ENCODE results near the gene ITPR1.
"Not testable (repeated sequence)": the region's sequence is repeated elsewhere in the genome, so short reads cannot be mapped to it uniquely, and the experiment has no call there.

Gene ITPR1

DNA sequence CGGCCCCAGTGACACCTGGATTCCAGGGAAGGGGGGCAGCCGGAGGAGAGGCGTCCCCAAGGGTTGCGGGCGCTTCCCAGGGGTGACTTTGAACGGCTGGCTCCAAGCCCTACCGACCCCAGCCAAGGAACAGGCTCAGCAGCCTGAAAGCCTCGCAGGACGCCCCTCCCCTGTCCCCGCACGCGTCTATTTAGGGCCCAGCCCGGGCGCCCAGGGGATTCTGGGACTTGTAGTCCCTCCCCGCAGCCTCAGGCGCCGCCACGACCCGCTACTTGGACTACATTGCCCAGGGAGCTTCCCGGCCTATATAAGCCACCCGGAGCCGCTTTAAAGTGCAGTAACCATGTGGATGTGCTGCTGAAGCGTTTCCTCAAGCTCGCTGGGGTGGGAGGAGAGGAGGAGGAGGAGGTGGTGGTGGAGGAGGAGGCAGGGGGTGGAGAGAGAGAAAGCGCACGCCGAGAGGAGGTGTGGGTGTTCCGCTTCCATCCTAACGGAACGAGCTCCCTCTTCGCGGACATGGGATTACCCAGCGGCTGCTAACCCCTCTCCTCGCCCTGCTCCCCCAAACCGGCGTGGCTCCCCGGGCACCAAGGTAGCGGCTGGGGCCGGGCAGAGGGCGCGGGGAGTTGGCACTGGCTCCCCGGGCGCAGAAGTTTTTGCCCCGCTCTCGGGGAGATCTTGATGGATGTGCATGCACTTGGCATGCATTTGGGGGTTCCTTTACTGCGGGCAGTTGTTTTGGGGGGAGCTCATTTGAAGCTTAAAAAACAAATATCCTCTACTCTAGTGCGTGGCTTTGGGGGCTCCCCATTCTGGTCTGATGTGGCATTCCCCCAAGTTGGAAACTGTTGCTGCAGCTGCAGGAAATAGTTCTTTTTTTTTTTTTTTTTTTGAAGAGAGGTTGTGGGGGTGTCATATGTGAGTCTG lies at the start of gene ITPR1:
ITPR1 (plus strand) TSS at position 335 of the 927 bp plus-strand sequence. CDS start 23,144 bp downstream, outside the sequence.
- peak; percentile 97 to 98 for DNase-seq (ENCODE audit: low read depth in 2 of 2)

DNA sequence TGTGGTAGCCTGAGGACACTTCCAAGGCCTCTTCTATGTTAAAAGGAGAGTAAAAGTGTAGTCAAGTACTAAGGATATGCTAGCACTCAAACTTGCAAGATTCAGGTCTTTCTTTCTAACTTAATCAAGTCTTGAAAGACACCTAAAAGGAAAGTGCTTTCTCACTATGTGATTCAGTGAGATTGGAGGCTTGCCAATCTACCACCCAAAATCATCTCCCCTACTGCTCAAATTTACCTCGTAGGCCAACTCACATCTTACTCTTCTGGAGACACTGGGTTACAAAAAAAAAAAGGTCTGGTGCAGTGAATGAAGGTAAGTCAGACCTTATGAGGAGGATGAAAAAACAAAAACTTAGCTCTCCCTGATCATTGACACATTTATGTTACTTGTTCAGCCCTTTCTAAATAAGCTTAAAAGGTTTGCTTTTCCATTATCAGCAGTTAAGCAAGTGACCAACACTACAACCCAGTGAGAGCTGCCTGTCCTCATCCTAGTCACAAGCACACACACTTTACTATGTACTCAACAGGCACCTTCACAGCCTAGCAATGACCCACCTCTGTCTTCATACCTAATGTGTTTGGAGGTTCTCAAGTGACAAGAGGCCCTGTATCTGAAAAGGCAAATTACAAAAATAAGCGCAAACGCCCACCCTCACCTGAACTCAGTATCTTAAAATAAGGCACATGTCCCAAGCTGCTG lies 45.7 kb upstream of the ITPR1 start:
- DNase-seq (ENCODE audit: low read depth in 2 of 2), result no peak

DNA sequence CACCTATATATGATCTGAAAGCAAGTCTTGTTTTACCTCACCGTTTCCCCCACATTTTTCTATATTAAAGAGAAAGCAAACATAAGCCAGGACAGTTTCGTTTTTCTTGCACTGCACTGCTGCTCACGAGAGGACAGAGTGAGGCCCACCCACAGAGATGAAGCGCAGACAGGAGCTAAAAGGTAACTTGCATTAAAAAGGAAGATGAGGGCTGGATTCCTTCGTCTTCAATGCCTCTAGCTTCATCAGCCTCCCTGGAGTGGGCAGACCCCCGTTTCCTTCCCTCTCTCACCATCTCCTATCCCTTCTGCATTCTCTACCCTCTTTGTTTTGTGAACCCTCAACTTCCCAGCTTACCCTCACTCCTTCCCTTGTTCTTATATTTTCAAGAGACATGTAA lies 45.0 kb upstream of the ITPR1 start:
- DNase-seq (ENCODE audit: low read depth in 2 of 2), result no peak

DNA sequence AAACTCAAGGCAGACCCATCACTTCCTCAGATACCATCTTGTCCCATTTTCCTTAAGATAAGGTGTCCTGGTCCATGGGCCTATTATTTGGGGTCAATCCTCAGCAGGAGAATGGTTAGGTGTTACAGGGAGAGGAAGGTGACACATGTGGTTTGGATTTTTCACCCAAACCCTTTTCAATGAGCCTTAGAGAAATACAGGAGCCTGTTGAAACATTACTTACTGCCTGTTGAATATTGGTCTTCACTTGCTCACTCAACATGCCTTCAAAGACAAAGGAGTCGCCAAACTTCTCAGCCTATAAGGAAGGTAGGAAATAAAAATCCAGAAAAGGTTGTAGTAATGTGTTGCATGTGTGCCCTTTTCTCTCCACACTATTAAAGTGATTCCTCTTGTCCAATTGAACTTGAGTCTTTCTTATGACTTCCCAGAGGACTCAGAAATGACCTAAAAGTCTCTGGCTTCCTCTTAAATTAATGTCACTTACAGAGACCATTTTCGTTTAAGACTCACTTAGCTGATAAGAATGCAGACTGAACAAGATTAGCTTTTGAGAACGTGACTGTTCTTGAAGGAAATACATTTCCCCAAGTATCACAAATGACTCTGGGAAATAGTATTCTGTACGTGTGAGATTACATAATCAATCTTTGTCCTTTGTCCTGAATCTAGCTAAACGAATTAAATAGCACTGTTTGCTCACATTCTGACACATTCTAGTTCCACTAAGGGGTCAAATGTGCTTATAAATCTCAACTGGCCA lies 43.9 kb upstream of the ITPR1 start:
- no peak for DNase-seq (ENCODE audit: low read depth in 2 of 2)

DNA sequence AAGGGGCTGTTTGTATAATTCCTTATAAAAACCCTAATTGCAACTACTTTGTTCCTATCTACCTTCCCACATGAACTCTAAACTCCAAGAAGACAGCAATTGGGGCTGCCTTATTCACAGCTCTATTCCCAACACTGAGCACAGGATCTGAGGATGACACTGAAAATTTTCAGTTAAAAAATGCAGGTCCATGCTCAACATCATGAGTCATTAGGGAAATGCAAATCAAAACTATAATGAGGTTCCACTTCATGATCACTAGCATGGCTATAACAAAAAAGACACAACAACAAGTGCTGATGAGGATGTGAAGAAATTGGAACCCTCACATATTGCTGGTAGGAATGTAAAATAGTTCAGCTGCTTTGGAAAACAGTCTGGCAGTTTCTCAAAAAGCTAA lies 39.0 kb upstream of the ITPR1 start:
- DNase-seq (ENCODE audit: low read depth in 2 of 2), result no peak

DNA sequence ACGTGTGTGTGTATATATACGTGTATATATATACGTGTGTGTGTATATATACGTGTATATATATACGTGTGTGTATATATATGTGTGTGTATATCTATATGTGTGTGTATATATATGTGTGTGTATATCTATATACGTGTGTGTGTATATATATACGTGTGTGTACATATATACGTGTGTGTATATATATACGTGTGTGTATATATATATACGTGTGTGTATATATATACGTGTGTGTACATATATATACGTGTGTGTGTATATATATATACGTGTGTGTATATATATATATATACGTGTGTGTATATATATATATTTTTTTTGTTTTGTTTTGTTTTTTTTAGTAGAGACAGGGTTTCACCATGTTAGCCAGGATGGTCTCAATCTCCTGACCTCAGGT lies 36.4 kb upstream of the ITPR1 start:
- not testable (repeated sequence) for DNase-seq (ENCODE audit: low read depth in 2 of 2)

DNA sequence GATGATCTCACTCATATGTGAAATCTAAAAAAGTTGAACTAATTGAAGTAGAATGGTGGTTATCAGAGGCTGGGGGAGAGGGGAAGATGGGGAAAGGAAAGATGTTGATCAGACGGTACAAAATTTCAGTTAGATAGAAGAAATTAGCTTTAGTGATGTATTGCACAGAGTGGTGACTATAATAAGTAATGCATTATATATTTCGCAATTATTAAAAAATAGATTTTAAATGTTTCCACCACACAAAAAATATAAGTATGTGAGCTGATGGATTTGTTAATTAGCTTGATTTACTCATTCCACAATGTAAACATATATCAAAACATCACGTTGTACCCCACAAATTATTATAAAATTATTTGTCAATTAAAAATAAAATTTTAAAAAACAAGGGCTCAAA lies 34.2 kb upstream of the ITPR1 start:
- DNase-seq (ENCODE audit: low read depth in 2 of 2), result no peak

DNA sequence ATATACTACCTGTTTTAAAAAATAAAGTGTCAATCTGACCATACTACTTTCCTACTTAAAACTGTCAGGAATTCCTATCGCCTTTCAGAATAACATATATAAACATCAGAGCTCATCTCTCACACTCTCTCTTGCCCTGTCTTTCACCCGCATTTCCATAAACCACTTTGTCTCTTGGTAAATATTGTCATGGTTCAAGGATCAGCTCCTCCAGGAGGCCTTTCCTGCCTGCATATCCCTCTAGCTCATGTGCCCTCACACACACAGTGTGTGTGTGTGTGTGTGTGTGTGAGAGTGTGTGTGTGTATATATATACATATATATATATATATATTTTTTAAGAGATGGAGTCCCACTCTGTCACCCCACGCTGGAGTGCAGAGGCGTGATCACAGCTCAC lies 32.8 kb upstream of the ITPR1 start:
- no peak for DNase-seq (ENCODE audit: low read depth in 2 of 2)

DNA sequence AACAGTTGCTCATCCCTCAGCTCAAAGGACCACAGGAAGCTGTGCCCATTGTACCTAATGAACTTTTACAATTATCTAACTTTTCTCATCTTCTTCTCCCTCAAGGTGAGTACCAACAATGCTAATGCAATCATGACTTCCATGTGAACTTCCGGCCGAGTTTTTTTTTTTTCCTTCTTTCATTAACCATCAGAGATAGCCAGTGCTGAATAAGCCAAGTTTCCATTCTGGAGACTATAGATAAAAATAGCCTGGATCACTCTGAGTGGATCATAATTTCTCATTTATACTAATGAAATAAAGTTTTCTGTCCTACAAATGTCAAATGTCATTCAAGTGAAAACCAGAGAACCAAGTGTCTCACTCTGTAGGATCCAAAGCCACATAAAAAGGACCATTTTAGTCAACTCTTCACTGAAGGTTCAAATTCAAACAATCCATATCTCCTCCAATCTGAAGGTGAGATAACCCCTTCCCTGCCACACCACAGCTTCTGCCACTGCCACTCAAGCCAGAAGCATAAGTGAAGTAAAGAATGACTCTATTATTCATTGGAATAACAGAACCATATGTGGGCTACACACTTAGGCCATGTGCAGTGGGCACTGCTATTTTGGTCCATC lies 31.6 kb upstream of the ITPR1 start:
- DNase-seq (ENCODE audit: low read depth in 2 of 2), result no peak

DNA sequence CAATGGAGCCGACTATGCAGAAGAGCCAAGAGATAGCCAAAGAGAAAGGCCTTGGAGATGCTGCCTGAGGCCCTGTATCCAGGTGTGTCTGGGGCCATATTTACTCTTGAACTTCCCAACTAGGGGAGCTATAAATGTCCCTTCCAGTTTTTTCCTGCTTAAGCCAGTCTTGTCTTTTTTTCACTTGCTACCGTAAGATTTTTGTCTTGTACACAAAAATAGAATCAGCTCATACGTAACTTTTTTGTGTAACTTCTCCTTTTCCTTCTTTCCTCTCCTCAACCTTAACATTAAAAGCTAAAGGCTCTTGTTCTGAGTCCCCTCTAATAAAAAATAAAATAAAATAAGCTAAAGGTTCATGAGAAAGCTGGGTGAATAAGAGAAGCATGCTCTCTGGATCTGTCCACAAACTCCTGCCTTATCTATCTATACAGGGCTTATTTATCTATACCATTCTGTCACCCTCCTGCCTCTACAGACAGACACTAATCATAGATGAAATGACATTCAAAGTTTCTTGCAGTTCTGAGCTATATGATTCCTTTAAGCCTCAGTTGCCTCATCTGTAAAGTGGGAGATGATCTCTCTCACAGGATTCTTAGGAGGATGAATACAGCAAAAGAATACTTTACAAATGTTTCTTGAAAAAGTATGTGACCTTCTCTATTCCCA lies 30.6 kb upstream of the ITPR1 start:
- DNase-seq (ENCODE audit: low read depth in 2 of 2), result no peak

DNA sequence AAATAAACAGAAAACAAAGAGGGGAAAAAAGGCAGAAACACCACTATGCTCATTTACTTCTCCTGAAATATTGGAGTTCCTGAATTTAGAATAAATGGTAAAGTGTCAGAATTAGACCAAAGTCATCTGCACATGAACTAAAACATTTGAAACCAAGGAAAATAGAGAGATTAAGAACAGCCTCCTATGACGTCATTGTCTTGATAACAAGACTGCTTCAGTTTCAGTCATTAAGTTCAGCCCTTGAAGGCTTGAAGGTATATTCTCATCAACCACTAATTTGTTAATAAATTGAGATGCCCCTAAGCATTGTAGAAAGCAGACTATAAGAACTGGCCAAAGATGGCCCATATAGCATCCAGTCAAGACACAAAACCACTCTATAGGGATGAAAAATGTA lies 28.6 kb upstream of the ITPR1 start:
- DNase-seq (ENCODE audit: low read depth in 2 of 2), result no peak

DNA sequence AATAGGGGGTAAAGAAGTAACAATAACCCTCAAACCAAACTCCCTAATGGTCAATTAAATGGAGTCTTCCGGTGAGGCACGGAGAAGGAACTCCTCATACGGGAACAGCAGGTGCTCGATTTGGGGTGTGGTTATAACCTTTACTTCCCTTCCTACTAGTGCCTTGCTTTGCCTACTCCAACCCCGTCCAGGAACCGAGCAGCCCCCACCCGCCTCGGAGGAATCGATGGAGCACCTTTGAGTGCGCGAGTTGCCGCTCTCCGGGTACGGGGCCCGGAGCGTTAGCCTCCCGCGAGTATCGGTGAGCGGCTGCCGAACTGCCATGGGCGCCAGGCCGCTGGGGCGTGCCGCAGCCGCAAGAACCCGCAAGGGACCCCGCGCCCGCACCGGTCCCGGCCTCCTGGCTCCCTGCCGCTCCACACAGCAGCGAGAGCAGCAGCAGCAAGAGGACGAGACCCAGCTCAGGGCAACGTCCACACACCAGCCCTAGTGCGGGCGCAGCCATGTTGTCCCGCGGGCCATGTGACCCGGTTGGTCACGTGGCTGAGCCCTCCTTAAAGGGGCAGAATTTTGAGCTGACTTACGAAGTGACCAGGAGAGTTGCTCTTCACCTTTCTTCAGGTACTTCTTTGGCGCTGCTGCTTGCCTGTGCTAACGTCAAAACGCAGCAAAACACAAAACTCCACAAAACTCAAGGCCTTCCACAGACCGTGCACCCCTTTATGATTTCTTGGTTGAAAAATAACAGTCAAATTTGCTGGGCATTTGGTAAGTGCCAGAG lies 26.2 kb upstream of the ITPR1 start, which contains the start of gene SUMF1:
SUMF1 (minus strand) TSS at position 529 of the 781 bp plus-strand sequence; CDS start at position 505, 24 bp downstream.
- DNase-seq (ENCODE audit: low read depth in 2 of 2), result peak; percentile 33 to 39

DNA sequence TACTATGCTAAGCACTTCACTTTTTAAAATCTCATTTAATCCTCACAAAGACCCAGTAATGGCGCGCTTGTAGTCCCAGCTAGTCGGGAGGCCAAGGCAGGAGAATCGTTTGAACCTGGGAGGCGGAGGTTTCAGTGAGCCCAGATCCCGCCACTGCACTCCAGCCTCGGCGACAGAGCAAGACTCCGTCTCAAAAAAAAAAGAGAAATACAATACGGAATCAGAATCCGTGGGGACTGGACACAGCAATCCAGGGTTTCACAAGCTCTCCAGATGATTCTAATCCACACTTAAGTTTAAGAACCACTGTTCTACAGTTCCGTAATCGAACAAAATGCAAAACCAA lies 25.7 kb upstream of the ITPR1 start:
- no peak for DNase-seq (ENCODE audit: low read depth in 2 of 2)

DNA sequence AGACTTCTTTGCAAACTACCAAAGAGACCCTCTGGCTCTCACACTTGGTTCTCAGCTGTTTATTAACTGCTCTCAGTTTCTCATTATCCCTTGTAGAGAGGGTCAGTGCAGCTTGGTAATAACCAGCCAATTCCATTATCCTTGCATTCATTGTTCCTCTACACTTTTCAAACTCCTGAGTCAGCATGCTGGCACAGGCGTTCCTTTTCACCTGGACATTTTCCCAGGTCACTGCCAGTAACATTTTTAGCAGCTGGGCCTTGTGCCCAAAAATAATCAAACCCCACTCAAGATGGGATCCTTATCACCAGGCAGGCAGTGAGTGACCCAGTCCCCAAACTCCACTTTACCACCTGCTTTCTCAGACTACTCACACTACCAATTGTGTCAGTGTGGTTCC lies 21.2 kb upstream of the ITPR1 start:
- DNase-seq (ENCODE audit: low read depth in 2 of 2), result no peak

DNA sequence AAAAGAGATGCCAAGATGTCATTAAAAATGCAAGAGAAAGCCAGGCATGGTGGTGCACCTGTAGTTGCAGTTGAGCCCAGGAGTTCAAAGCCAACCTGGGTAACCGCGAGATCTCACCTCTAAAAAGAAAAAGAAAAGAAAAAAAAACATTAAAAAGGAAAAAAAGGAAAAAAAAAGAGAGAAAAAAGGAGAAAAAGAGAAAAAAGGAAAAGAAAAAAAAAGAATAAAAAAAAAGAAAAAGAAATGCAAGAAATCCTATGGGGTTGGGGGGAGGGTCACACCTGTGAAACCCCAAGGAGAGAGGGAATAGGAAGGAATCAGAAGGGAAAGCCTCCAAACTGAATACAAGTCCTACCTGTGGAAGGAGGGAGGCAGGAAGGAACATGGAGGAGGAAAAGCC lies 20.8 kb upstream of the ITPR1 start:
- no peak for DNase-seq (ENCODE audit: low read depth in 2 of 2)

DNA sequence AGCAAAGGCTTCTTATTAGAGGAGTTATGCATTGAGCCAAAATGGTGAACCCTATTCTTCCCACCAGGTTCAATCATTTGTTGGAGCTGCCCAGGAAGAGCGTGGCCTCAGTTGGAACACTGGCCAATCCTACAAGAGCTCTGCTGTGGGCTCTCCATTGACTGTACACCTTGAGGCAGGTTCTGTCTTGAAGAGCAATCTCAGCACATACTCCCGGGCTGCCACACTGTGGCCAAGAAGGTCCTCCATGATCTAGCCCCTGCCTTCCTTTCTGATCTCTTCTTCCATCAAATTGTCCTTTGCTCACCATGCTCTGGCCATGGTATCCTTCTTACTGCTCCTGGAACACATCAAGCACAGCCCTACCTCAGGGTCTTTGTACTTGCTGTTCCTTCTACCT lies 20.4 kb upstream of the ITPR1 start:
- no peak for DNase-seq (ENCODE audit: low read depth in 2 of 2)

DNA sequence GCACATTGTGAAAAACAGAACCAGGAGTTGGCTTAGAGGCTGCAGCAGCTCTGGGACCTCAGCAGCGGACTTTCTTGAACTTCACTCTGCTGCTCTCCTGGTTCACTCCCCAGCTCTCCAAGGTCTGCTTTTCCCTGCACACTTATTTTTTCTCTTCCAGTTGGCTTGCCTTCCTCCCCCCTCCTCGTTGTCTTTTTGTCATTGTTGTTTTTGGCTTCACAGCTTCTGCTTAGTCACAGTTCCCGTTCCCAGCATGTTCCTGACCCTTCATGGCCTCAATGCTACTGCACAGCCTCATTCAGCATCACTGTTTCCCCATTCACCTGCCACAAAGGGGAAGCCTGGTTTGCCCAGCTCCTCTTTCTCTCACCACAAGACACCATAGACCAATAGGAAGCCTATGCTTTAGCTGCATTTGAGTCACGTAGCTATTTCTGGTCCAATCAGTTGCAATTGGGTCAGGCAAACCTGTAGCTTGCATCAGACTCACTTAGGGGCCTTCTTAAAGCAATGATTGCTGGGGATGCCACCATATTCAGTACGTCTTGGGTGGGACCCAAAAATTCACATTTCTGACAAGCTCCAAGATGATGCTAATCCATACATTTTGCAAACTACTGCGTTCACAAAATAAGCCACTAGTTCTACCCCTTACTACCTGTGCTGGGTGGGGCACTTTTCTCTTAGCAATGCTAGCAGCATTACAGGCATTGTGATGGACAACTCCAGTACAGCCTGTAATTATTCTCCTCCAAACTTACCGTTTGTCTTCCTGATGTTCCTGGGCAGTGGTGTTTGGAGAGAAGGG lies 18.3 kb upstream of the ITPR1 start:
- no peak for DNase-seq (ENCODE audit: low read depth in 2 of 2)

DNA sequence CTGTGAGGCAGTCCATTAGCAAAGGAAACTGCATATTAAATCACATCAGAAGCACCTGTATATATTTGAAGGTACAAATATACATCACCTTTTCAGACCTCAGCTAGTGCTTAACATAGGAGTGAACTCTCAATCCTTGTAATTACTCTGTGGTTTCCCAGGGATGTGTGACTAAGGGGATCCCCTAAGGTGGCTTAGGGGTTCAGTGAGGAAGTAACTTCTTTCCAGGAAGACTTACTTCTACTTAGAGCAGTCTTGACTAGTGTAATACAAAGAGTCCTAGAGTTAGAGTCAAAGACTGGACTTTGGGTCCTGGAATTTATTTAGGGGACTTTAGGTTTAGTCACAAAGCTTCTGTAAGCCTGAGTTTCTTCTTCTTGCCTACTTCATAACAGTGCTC lies 17.3 kb upstream of the ITPR1 start:
- DNase-seq (ENCODE audit: low read depth in 2 of 2), result no peak

DNA sequence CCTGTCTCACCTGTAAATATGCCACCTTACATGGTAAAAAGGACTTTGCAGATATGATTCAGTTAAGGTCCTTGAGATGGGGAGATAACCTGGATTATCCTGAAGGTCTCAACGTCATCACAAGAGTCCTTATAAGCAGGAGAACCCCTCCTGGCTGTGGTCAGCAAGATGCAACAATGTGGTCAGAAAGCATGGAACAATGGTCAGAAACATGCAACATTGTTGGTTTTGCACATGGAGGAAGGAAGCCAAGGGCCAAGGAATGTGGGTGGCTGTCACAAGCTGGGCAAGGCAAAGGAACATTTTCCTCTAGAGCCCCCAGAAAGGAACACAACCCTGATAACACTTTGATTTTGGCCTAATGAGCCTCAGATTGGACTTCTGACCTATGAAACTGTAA lies 16.7 kb upstream of the ITPR1 start:
- DNase-seq (ENCODE audit: low read depth in 2 of 2), result no peak

DNA sequence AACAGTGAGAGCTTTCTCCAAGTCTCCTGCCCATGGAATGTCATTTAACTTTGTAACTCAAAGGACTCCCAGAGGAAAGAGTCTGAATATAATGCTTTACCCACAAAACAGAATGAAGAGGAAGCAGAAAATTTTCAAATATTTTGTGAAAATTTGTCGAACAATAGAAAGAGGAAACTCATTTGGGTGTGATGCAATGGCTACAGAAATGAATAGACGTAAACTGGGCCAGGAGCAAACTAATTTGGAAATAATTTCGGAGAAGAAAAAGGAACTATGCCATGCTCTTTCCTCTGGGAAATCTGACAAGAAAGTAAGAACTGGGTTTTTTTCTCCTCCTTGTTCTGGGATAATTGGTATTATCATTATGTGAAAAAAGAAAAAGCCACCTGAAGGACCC lies 14.9 kb upstream of the ITPR1 start:
- no peak for DNase-seq (ENCODE audit: low read depth in 2 of 2)

All from fibroblast of skin of left biceps (primary cell).